OCI-LY3 (cell line): ENCODE measurements around the gene DAP.

ENCODE experiments used
- H2AFZ ChIP-seq: fragments of 200-600, 300-600 bp; shearing (Covaris generic); 2 replicates; pipeline ENCODE4 v1.6.0; 2014; ENCODE audit warnings: antibody characterized with exemption, low read depth, low read length
- H3K27ac ChIP-seq: fragments of 200-600, 300-600 bp; sonication (generic); 2 replicates; pipeline ENCODE4 v1.5.1; 2014; ENCODE audit warnings: mild to moderate bottlenecking, low read length, moderate library complexity, mixed read lengths
- H3K27me3 ChIP-seq: fragments of 200-600, 300-600 bp; sonication (generic); 2 replicates; pipeline ENCODE4 v1.6.1; 2014; ENCODE audit warnings: low read depth, low read length, mixed read lengths
- H3K36me3 ChIP-seq: fragments of 200-600, 300-600 bp; sonication (generic); replicated peaks from 2 replicates; pipeline ENCODE3; 2014; ENCODE audit warnings: low read depth, low read length, mixed read lengths
- H3K4me1 ChIP-seq: fragments of 300-600, 200-600 bp; sonication (generic); 2 replicates; pipeline ENCODE4 v1.6.1; 2014; ENCODE audit warnings: low read length, mixed read lengths
- H3K4me2 ChIP-seq: fragments of 200-600, 300-600 bp; sonication (generic); 2 replicates; pipeline ENCODE4 v1.6.1; 2014; ENCODE audit warnings: low read length, mixed read lengths
- H3K4me3 ChIP-seq: fragments of 300-600, 200-600 bp; sonication (generic); 2 replicates; pipeline ENCODE4 v1.5.1; 2014; ENCODE audit warnings: antibody characterized with exemption, mild to moderate bottlenecking, low read length, moderate library complexity
- H3K79me2 ChIP-seq: fragments of 300-600, 200-600 bp; shearing (Covaris generic); 2 replicates; pipeline ENCODE4 v1.6.1; 2014; ENCODE audit warnings: mild to moderate bottlenecking, low read length, mixed read lengths
- H3K9ac ChIP-seq: fragments of 300-600, 200-600 bp; shearing (Covaris generic); 2 replicates; pipeline ENCODE4 v1.6.0; 2014; ENCODE audit warnings: mild to moderate bottlenecking, low read length, moderate library complexity
- H3K9me3 ChIP-seq: fragments of 200-600, 300-600 bp; shearing (Covaris generic); 2 replicates; pipeline ENCODE4 v1.6.1; 2014; ENCODE audit warnings: low read length, mixed read lengths; ENCODE audit not compliant: insufficient read depth
- H4K20me1 ChIP-seq: fragments of 200-600, 300-600 bp; sonication (generic); 2 replicates; pipeline ENCODE4 v1.6.1; 2016; ENCODE audit warnings: low read length, mixed read lengths; ENCODE audit not compliant: insufficient read depth
- EZH2phosphoT487 ChIP-seq: fragments of 200-600 bp; shearing (Covaris generic); IDR thresholded peaks from 2 replicates; pipeline ENCODE4 v1.6.1; 2018; ENCODE audit warnings: antibody characterized with exemption, mixed run types, low read depth
- TF ChIP-seq, protein P1 (sequence below): fragments of 200-600, 300-600 bp; sonication (generic); IDR thresholded peaks from 2 replicates; pipeline ENCODE4 v1.5.1; 2014; ENCODE audit warnings: antibody characterized with exemption, low read length, low read depth

Gene DAP

GRCh38 chr5:10652151-10652550, 108.9 kb downstream of the DAP start:
- Histone ChIP-seq H3K27ac (no peak overlapping the region), H3K27me3 (no peaks in the 10 kb centered on the region), H3K4me2 (no peak overlapping the region), H3K4me1 (no peaks in the 10 kb centered on the region), H3K9me3 (no peaks in the 10 kb centered on the region), H4K20me1 (peaks cover 3% of the 10 kb centered on the region; the same call in 1 of the 2 replicates), H3K9ac (no peak overlapping the region), H3K36me3 (peaks cover 40% of the 10 kb centered on the region), H3K79me2 (peaks cover 35% of the 10 kb centered on the region), H3K4me3 (no peak overlapping the region), H2AFZ (no peak overlapping the region)
- no peak for TF ChIP-seq EZH2phosphoT487
- TF ChIP-seq, protein P1, sequence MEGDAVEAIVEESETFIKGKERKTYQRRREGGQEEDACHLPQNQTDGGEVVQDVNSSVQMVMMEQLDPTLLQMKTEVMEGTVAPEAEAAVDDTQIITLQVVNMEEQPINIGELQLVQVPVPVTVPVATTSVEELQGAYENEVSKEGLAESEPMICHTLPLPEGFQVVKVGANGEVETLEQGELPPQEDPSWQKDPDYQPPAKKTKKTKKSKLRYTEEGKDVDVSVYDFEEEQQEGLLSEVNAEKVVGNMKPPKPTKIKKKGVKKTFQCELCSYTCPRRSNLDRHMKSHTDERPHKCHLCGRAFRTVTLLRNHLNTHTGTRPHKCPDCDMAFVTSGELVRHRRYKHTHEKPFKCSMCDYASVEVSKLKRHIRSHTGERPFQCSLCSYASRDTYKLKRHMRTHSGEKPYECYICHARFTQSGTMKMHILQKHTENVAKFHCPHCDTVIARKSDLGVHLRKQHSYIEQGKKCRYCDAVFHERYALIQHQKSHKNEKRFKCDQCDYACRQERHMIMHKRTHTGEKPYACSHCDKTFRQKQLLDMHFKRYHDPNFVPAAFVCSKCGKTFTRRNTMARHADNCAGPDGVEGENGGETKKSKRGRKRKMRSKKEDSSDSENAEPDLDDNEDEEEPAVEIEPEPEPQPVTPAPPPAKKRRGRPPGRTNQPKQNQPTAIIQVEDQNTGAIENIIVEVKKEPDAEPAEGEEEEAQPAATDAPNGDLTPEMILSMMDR, result no peak

DNA sequence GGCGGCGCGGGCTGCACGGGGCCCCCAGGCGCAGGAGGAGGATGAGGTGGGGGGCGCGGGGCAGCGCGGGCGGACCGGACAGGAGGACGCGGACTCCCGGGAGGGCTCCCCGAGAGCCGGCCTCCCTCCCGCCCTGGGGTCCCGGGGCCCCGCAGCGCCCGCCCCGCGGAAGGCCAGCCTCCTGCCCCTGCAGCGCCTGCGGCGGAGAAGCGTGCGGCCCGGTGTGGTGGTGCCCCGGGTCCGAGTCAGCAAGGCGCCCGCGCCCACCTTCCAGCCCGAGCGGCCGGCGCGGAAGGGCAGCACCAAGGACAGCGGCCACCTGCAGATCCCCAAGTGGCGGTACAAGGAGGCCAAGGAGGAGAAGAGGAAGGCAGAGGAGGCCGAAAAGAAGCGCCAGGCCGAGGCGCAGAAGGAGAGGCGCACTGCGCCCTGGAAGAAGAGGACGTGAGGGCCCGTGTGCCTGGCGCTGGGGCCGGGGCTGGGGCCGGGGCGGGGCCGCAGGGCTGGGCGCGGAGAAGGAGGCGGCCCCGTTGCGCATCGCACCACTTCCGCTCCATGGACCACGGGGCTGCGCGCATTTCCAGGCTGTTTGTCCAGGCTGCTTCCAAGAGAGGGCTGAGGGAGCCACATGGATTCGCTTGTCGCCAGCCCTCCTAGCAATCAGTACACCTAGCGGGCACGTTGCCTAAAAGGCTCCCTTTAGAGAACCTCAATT, 111.2 kb downstream of the DAP start:
- H3K4me3 ChIP-seq, result no peak overlapping the region
- H3K36me3 ChIP-seq, result peaks cover 29% of the 10 kb centered on the region
- peaks cover 8% of the 10 kb centered on the region; the same call in 1 of the 2 replicates for H4K20me1 ChIP-seq
- H3K27me3 ChIP-seq, result no peaks in the 10 kb centered on the region
- no peak for TF ChIP-seq EZH2phosphoT487
- TF ChIP-seq, protein P1, result no peak
- peaks cover 8% of the 10 kb centered on the region for H3K4me1 ChIP-seq
- peaks cover 58% of the 10 kb centered on the region for H3K79me2 ChIP-seq
- H3K4me2 ChIP-seq, result no peak overlapping the region
- H3K9ac ChIP-seq, result no peak overlapping the region
- H3K27ac ChIP-seq, result no peak overlapping the region
- no peak overlapping the region for H2AFZ ChIP-seq
- H3K9me3 ChIP-seq, result no peaks in the 10 kb centered on the region

DNA sequence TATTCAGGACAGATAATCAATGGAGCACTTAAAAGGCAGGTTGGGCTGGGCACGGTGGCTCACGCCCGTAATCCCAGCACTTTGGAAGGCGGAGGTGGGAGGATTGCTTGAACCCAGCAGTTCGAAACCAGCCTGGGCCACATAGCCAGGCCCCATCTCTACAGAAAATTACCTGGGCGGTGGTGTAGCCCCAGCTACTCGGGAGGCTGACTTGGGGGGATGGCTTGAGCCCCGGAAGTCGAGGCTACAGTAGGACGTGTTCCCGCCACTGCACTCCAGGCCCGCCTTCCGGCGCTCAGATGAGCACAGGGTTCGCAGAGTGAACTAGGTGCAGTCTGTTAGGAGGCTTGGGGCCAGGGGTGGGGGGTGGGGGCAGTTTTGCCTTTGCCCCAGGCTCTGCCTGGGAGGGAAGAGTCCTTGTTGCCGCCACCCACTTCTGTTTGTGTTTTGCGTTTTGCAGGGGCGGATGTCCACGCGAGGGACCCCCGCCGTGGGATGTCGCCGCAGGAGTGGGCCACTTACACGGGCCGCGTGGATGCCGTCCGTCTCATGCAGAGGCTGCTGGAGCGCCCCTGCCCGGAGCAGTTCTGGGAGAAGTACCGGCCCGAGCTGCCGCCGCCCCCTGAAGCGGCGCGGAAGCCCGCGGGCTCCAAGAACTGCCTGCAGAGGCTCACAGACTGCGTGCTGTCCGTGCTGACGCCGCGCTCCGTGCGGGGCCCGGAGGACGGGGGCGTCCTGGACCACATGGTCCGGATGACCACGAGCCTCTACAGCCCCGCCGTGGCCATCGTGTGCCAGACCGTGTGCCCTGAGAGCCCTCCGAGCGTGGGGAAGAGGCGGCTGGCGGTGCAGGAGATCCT, 112.0 kb downstream of the DAP start:
- Histone ChIP-seq H4K20me1 (peaks cover 8% of the 10 kb centered on the region; the same call in 1 of the 2 replicates), H3K27ac (no peak overlapping the region), H3K36me3 (peaks cover 27% of the 10 kb centered on the region), H3K9me3 (no peaks in the 10 kb centered on the region), H3K27me3 (no peaks in the 10 kb centered on the region), H3K4me2 (no peak overlapping the region), H2AFZ (no peak overlapping the region), H3K4me3 (no peak overlapping the region), H3K9ac (no peak overlapping the region), H3K4me1 (peaks cover 16% of the 10 kb centered on the region), H3K79me2 (peaks cover 66% of the 10 kb centered on the region)
- TF ChIP-seq EZH2phosphoT487, result no peak
- TF ChIP-seq, protein P1, result no peak

GRCh38 chr5:10647640-10648039, 113.4 kb downstream of the DAP start:
- Histone ChIP-seq H3K27ac (no peak overlapping the region), H3K27me3 (no peaks in the 10 kb centered on the region), H4K20me1 (peaks cover 8% of the 10 kb centered on the region; the same call in 1 of the 2 replicates)

More at GRCh38 chr5:10647640-10648039, 113.4 kb downstream of the DAP start:
- Histone ChIP-seq H3K9ac (no peak overlapping the region), H2AFZ (no peak overlapping the region), H3K36me3 (peaks cover 27% of the 10 kb centered on the region), H3K4me2 (no peak overlapping the region), H3K4me3 (no peak overlapping the region), H3K9me3 (no peaks in the 10 kb centered on the region), H3K79me2 (peaks cover 69% of the 10 kb centered on the region), H3K4me1 (peaks cover 27% of the 10 kb centered on the region)
- no peak for TF ChIP-seq EZH2phosphoT487
- TF ChIP-seq, protein P1, result no peak
